ENCODE measurements around the gene TEX13A.

The TEX13A gene

GRCh38 chrX:105179644-105180043 lies 40.9 kb downstream of the TEX13A start:
- DNase-seq (ENCODE audit: extremely low read depth in 1 of 2, low read depth in 1 of 2) = no peak

GRCh38 chrX:105173071-105173470 lies 47.4 kb downstream of the TEX13A start:
- DNase-seq (ENCODE audit: extremely low read depth in 1 of 2, low read depth in 1 of 2) = no peak

Data from stimulated activated CD8-positive, alpha-beta memory T cell treated with anti-CD3 and anti-CD28 coated beads, Interleukin-7, amount 100 ng/mL, for 48 hours (primary cell).